Measurements from ENCODE around the gene CEACAM7.
"Not testable (repeated sequence)": the region's sequence is repeated elsewhere in the genome, so short reads cannot be mapped to it uniquely, and the experiment has no call there.

CEACAM7 gene

DNA sequence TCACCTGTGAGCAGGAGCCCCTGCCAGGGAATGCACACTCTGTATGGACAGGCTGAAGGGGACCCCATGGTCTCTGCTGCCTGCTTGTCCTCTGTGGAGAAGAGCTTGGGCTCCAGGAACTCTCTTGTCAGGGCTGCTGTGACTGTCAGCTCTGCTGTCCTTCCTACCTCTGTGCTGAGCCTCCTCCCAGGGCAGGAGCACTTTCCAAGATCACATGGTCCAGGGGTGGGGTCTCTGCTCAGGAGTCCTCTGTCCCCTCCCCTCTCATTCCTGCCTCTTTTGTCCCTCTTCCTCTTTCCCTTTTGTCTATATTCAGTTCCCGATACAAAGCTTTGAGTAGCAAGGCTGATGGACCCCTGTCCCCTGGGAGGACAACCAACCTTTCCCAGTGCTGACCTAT is at the start of gene CEACAM7:
CEACAM7 (minus strand) TSS at position 173 of the 400 bp plus-strand sequence; CDS start at position 68, 105 bp downstream.
- no peak for DNase-seq (ENCODE audit: low read depth)

DNA sequence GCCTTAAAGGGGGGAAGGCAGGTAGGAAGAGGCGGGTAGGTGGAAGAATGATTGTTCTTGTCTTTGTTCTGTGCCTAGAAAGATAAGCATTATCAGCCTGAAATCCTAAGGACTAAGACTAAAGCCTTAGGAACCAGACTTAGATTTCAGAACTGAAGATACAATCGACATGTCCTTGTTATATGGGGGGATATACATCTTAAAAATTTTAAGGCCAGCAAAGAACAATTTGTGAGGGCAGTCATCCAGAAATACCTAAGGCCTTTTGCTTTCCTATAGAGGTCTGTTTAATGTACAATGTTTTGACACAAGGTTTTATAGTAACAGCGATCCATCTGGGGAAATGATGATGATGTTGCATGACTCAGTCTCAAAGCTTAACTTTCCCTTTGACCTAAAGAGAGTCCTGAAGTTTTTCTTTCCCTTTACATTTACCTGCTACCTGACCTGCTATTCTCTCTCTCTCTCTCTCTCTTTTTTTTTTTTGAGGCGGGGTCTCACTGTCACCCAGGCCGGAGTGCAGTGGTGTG is 47.1 kb upstream of the CEACAM7 start:
- DNase-seq (ENCODE audit: low read depth) = no peak

DNA sequence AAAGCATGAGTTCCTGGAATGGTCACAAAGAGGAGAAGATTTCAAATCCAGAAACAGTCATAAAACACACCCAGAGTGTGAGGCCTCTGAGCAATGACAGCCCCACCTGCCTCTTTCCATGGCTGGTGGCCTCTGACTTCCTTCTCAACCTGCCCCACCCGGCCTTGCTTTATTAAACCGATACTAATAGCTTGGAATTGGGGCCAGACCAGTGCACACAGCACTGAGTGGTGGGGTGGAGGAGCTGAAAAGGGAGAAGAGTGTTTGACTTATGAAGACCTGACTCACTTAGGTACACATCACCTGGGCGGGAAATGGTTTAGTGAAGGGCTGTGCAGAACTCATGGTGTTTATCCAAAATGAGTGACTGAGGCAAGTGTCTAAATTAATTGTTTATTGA is 46.5 kb upstream of the CEACAM7 start:
- no peak for DNase-seq (ENCODE audit: low read depth)

DNA sequence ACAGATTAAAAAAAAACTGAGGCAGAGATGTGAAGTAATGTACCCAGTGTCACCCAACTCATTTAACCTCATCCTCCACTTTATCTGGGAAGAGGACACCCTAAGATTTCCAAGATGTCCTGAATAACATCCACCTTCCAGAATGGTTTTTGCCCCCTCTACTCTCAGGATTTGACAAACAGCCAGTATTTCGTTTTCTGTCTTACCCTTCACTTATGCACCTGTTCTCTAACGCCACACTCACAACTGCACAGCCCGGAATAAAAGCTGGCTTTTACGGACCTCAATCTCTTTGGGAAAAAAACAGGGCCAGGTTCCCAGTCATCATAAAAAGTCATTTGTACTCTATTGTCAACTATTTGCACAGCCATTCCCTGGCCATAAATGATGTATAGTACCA is 46.1 kb upstream of the CEACAM7 start:
- no peak for DNase-seq (ENCODE audit: low read depth)

DNA sequence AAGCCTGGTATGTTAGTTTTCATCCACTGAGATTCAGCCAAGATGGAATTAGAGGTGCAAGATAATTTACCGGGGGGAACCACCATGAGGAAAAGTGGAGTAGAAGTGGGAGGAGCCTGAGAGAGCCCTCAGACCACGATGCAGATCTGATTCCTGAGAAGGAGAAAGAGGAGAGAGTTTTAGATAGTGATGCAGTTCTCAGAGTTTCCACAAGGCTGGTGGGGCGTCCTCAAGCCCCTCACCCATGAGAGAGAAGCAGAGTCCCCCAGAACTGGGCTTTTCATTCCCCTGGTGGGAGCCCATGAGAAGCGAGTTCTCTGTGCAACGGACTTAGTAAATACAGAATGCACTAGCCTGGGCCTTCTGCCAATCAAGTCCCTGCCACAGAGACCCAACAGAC is 38.4 kb upstream of the CEACAM7 start:
- no peak for DNase-seq (ENCODE audit: low read depth)

- no peak for DNase-seq (ENCODE audit: low read depth)
Observed at GRCh38 chr19:41720103-41720502, 32.0 kb upstream of the CEACAM7 start.

GRCh38 chr19:41718761-41719160 is 30.7 kb upstream of the CEACAM7 start:
- no peak for DNase-seq (ENCODE audit: low read depth)

GRCh38 chr19:41714598-41714997 is 26.5 kb upstream of the CEACAM7 start:
- DNase-seq (ENCODE audit: low read depth) = no peak

DNA sequence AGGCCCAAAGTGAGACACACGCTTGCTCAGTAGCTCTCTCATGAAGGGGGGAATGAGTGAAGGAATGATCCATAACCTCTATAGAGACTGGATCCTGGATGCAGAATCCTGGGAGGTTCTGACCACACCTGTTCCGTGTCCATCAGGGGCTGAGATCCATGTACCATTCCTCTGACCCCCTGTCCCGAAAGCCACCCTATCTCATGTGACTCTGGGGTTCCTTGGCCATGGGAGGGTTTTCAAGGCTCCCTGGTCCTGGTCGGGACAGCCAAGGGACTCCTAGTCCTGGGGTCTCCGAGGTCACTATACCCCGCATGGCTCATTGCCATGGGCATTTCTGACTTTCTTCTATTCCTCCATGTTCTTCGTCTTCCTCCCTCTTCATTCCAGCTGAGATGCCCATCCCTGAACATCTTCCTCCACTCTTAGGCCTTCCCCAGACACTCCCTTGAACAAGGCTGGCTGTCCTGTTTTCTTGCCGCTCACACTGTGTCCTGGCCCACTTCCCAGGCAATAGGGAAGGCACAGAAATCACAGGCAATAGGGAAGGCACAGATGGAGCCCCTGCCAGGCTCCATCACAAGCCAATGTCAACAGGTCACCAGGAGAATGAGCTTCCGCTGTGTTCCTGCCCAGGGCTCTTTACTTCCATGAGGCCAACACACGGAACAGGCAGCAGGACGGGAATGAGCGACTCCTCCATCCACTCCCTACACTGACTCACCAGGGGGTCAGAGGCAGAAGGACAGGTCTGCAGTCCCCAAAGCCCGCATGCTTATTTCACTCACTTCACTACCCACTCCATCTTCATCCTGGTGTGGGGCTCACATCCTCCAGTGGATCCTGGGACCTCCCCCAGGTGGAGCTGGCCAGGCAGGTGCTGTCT is 23.5 kb upstream of the CEACAM7 start:
- no peak for DNase-seq (ENCODE audit: low read depth)

DNA sequence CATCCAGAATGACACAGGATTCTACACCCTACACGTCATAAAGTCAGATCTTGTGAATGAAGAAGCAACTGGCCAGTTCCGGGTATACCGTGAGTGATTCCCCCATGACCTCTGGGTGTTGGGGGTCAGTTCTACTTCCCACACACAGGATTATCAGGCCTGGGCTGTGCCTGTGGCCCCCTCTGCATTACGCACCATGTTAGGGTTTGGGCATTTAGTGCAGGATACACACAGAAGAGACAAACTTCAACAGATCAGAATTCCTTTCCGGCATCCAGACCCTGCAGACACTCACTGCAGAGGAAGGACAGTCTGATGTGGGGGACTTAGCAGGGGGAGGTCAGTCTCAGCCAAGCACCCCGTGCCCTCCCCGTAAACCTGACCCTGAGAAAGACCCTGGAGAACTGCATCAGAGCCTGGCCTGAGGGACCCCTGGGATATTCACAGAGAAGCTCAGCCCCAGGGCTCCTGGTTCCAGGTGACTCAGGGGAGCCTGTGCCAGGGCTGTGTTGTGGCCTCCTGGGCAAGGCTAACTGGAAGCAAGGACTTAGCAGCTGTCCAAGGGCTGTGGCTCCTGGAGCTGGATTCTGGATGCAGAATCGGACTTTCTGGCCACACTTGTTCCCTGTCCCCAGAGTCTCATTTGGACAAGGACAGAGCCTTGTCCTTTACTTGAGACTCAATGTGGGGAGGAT is 22.0 kb upstream of the CEACAM7 start:
- DNase-seq (ENCODE audit: low read depth) = no peak

DNA sequence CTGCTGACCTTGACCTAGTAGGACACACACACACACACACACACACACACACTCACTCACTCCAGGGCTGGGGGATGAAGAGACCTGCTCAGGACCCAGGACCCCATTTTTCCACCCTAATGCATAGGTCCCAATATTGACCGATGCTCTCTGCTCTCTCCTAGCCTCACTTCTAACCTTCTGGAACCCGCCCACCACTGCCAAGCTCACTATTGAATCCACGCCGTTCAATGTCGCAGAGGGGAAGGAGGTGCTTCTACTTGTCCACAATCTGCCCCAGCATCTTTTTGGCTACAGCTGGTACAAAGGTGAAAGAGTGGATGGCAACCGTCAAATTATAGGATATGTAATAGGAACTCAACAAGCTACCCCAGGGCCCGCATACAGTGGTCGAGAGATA is 21.4 kb upstream of the CEACAM7 start:
- not testable (repeated sequence) for DNase-seq (ENCODE audit: low read depth)

GRCh38 chr19:41708481-41708880 is 20.4 kb upstream of the CEACAM7 start, which contains the start of gene CEACAM5:
TSS of gene CEACAM5 (plus strand) at chr19:41708626. CDS start at chr19:41708732, 106 bp downstream.
- no peak for DNase-seq (ENCODE audit: low read depth)

GRCh38 chr19:41707871-41708371 is 19.9 kb upstream of the CEACAM7 start:
- no peak for DNase-seq (ENCODE audit: low read depth)

- DNase-seq (ENCODE audit: low read depth) = no peak
Observed at GRCh38 chr19:41707502-41707812, 19.4 kb upstream of the CEACAM7 start.

DNA sequence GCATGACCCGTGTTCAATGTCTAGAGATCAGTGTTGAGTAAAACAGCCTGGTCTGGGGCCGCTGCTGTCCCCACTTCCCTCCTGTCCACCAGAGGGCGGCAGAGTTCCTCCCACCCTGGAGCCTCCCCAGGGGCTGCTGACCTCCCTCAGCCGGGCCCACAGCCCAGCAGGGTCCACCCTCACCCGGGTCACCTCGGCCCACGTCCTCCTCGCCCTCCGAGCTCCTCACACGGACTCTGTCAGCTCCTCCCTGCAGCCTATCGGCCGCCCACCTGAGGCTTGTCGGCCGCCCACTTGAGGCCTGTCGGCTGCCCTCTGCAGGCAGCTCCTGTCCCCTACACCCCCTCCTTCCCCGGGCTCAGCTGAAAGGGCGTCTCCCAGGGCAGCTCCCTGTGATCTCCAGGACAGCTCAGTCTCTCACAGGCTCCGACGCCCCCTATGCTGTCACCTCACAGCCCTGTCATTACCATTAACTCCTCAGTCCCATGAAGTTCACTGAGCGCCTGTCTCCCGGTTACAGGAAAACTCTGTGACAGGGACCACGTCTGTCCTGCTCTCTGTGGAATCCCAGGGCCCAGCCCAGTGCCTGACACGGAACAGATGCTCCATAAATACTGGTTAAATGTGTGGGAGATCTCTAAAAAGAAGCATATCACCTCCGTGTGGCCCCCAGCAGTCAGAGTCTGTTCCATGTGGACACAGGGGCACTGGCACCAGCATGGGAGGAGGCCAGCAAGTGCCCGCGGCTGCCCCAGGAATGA is 18.9 kb upstream of the CEACAM7 start:
- peak; percentile 37 for DNase-seq (ENCODE audit: low read depth)

GRCh38 chr19:41705393-41706174 is 17.5 kb upstream of the CEACAM7 start:
- DNase-seq (ENCODE audit: low read depth) = no peak

DNA sequence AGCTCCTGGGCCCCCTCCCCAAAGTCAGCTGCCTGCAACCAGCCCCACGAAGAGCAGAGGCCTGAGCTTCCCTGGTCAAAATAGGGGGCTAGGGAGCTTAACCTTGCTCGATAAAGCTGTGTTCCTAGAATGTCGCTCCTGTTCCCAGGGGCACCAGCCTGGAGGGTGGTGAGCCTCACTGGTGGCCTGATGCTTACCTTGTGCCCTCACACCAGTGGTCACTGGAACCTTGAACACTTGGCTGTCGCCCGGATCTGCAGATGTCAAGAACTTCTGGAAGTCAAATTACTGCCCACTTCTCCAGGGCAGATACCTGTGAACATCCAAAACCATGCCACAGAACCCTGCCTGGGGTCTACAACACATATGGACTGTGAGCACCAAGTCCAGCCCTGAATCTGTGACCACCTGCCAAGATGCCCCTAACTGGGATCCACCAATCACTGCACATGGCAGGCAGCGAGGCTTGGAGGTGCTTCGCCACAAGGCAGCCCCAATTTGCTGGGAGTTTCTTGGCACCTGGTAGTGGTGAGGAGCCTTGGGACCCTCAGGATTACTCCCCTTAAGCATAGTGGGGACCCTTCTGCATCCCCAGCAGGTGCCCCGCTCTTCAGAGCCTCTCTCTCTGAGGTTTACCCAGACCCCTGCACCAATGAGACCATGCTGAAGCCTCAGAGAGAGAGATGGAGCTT is 15.7 kb upstream of the CEACAM7 start:
- no peak for DNase-seq (ENCODE audit: low read depth)

- DNase-seq (ENCODE audit: low read depth) = no peak
Observed at GRCh38 chr19:41702171-41702651, 14.1 kb upstream of the CEACAM7 start.

DNA sequence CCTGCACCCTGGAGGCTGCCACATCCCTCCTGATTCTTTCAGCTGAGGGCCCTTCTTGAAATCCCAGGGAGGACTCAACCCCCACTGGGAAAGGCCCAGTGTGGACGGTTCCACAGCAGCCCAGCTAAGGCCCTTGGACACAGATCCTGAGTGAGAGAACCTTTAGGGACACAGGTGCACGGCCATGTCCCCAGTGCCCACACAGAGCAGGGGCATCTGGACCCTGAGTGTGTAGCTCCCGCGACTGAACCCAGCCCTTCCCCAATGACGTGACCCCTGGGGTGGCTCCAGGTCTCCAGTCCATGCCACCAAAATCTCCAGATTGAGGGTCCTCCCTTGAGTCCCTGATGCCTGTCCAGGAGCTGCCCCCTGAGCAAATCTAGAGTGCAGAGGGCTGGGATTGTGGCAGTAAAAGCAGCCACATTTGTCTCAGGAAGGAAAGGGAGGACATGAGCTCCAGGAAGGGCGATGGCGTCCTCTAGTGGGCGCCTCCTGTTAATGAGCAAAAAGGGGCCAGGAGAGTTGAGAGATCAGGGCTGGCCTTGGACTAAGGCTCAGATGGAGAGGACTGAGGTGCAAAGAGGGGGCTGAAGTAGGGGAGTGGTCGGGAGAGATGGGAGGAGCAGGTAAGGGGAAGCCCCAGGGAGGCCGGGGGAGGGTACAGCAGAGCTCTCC is 13.5 kb upstream of the CEACAM7 start:
- DNase-seq (ENCODE audit: low read depth) = no peak

Data from stimulated activated CD8-positive, alpha-beta memory T cell treated with anti-CD3 and anti-CD28 coated beads, Interleukin-15, amount 100 ng/mL, for 1 hour (primary cell).